Bronchial epithelial cell (primary cell): ENCODE results near the gene IQSEC1. TPM values are rescaled to one million over a fixed set of nuclear protein-coding genes. Genes with fewer than 3 reads are reported as not detected.
A peak's percentile ranks its signal among the peaks of the same experiment; 100 is the strongest.

ENCODE experiments used
- DNase-seq: peaks from one replicate; pipeline ENCODE4 v3.0.0-alpha.2; 2010; ENCODE audit warnings: low read depth
- FAIRE-seq: peaks from 2 replicates; lab custom pipeline; 2011; peaks lifted over from hg19 to GRCh38; lab: Jason Lieb, UNC
- H3K27me3 ChIP-seq: 2 replicates; pipeline ENCODE4 v1.5.1; 2011; ENCODE audit warnings: low read length; ENCODE audit not compliant: control insufficient read depth, insufficient read depth
- H3K36me3 ChIP-seq: 2 replicates; pipeline ENCODE4 v1.5.1; 2011; ENCODE audit warnings: low read length; ENCODE audit not compliant: control insufficient read depth, insufficient read depth
- H3K4me3 ChIP-seq: 2 replicates; pipeline ENCODE4 v1.5.1; 2011; ENCODE audit warnings: mild to moderate bottlenecking, low read depth, low read length, control low read depth
- CTCF ChIP-seq: IDR thresholded peaks from 2 replicates; pipeline ENCODE4 v1.5.1; 2011; ENCODE audit warnings: mild to moderate bottlenecking, moderate library complexity, low read length, control low read depth, inconsistent platforms; ENCODE audit not compliant: insufficient read depth, severe bottlenecking
- total RNA-seq: library from RNA; depleted of rRNA; stranded (reverse); fragments of >200 nt; gene quantifications from 2 replicates; pipeline ENCODE4 v1.2.1, GENCODE V29; 2014

The IQSEC1 gene
- total RNA-seq, 1 donor from 2014 or later, result 6.6 TPM

- no peak for DNase-seq
- peaks cover 7% of the 10 kb centered on the region for H3K27me3 ChIP-seq
- FAIRE-seq, result no peak
Observed at GRCh38 chr3:12991481-12991837, 81.8 kb downstream of the IQSEC1 start.

GRCh38 chr3:12990781-12991480 is 82.3 kb downstream of the IQSEC1 start:
- no peak for TF ChIP-seq CTCF
- DNase-seq (peak; percentile 47), FAIRE-seq (no peak)
- Histone ChIP-seq H3K27me3 (peaks cover 7% of the 10 kb centered on the region), H3K4me3 (no peak overlapping the region), H3K36me3 (no peaks in the 10 kb centered on the region)

More at GRCh38 chr3:12991481-12991837, 81.8 kb downstream of the IQSEC1 start:
- H3K36me3 ChIP-seq, result no peaks in the 10 kb centered on the region
- H3K4me3 ChIP-seq, result no peak overlapping the region
- TF ChIP-seq CTCF, result no peak

- DNase-seq, result no peak
- no peak overlapping the region for H3K4me3 ChIP-seq
Observed at GRCh38 chr3:12990306-12990705, 82.9 kb downstream of the IQSEC1 start.

GRCh38 chr3:12988728-12989454 is 84.3 kb downstream of the IQSEC1 start:
- Histone ChIP-seq H3K4me3 (no peak overlapping the region), H3K27me3 (peaks cover 7% of the 10 kb centered on the region), H3K36me3 (no peaks in the 10 kb centered on the region)
- FAIRE-seq (no peak), DNase-seq (no peak)
- no peak for TF ChIP-seq CTCF

More at GRCh38 chr3:12990306-12990705, 82.9 kb downstream of the IQSEC1 start:
- no peak for TF ChIP-seq CTCF
- Histone ChIP-seq H3K36me3 (no peaks in the 10 kb centered on the region), H3K27me3 (peaks cover 7% of the 10 kb centered on the region)
- FAIRE-seq, result no peak

- H3K36me3 ChIP-seq, result no peaks in the 10 kb centered on the region
- TF ChIP-seq CTCF, result no peak
- FAIRE-seq (no peak), DNase-seq (no peak)
- H3K4me3 ChIP-seq, result no peak overlapping the region
- no peaks in the 10 kb centered on the region for H3K27me3 ChIP-seq
Observed at GRCh38 chr3:12987602-12988001, 85.6 kb downstream of the IQSEC1 start.
